Osteocyte (in vitro differentiated cells): ENCODE measurements around the gene HOXD11. TPM values are rescaled to one million over a fixed set of nuclear protein-coding genes. Genes with fewer than 3 reads are reported as not detected.

Experiments used
- DNase-seq: peaks from one replicate; pipeline ENCODE4 v3.0.0; 2021; ENCODE audit warnings: mixed read lengths; ENCODE audit not compliant: unreplicated experiment; ENCODE audit errors: extremely low spot score
- H3K27ac Mint-ChIP-seq: one replicate; pipeline ENCODE4 v1.8.0; 2021; ENCODE audit warnings: mild to moderate bottlenecking, mixed read lengths; ENCODE audit not compliant: unreplicated experiment
- H3K27me3 Mint-ChIP-seq: one replicate; pipeline ENCODE4 v1.8.0; 2021; ENCODE audit warnings: mixed read lengths; ENCODE audit not compliant: unreplicated experiment
- H3K36me3 Mint-ChIP-seq: one replicate; pipeline ENCODE4 v1.8.0; 2021; ENCODE audit warnings: mixed read lengths; ENCODE audit not compliant: unreplicated experiment
- H3K4me1 Mint-ChIP-seq: one replicate; pipeline ENCODE4 v1.8.0; 2021; ENCODE audit warnings: mixed read lengths; ENCODE audit not compliant: unreplicated experiment
- H3K4me3 Mint-ChIP-seq: one replicate; pipeline ENCODE4 v1.8.0; 2021; ENCODE audit warnings: mild to moderate bottlenecking, moderate library complexity, mixed read lengths; ENCODE audit not compliant: unreplicated experiment
- H3K9me3 Mint-ChIP-seq: one replicate; pipeline ENCODE4 v1.8.0; 2021; ENCODE audit warnings: mixed read lengths; ENCODE audit not compliant: unreplicated experiment
- total RNA-seq: library from RNA; stranded (reverse); gene quantifications from 2 replicates; pipeline ENCODE4 v1.2.1, GENCODE V29; 2021
- TF ChIP-seq, protein P1 (sequence below): fragments of 200-600 bp; sonication (generic); IDR thresholded peaks from 2 replicates; pipeline ENCODE4 v1.5.0; 2021; ENCODE audit warnings: antibody characterized with exemption, mild to moderate bottlenecking, moderate library complexity

HOXD11 gene
- total RNA-seq, 1 donor from 2014 or later = not detected

- peaks cover 82% of the 10 kb centered on the region for H3K27me3 Mint-ChIP-seq
- H3K36me3 Mint-ChIP-seq = no peaks in the 10 kb centered on the region
- TF ChIP-seq, protein P1, sequence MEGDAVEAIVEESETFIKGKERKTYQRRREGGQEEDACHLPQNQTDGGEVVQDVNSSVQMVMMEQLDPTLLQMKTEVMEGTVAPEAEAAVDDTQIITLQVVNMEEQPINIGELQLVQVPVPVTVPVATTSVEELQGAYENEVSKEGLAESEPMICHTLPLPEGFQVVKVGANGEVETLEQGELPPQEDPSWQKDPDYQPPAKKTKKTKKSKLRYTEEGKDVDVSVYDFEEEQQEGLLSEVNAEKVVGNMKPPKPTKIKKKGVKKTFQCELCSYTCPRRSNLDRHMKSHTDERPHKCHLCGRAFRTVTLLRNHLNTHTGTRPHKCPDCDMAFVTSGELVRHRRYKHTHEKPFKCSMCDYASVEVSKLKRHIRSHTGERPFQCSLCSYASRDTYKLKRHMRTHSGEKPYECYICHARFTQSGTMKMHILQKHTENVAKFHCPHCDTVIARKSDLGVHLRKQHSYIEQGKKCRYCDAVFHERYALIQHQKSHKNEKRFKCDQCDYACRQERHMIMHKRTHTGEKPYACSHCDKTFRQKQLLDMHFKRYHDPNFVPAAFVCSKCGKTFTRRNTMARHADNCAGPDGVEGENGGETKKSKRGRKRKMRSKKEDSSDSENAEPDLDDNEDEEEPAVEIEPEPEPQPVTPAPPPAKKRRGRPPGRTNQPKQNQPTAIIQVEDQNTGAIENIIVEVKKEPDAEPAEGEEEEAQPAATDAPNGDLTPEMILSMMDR = no peak
- no peak overlapping the region for H3K4me3 Mint-ChIP-seq
- no peak overlapping the region for H3K27ac Mint-ChIP-seq
- no peak for DNase-seq
- H3K9me3 Mint-ChIP-seq = no peaks in the 10 kb centered on the region
- H3K4me1 Mint-ChIP-seq = peaks cover 14% of the 10 kb centered on the region
These were observed 47.6 kb downstream of the HOXD11 start for GRCh38 chr2:176154576-176155252.

GRCh38 chr2:176155356-176156044, 48.4 kb downstream of the HOXD11 start:
- Mint-ChIP-seq H3K4me1 (peaks cover 14% of the 10 kb centered on the region), H3K27me3 (peaks cover 82% of the 10 kb centered on the region)

DNA sequence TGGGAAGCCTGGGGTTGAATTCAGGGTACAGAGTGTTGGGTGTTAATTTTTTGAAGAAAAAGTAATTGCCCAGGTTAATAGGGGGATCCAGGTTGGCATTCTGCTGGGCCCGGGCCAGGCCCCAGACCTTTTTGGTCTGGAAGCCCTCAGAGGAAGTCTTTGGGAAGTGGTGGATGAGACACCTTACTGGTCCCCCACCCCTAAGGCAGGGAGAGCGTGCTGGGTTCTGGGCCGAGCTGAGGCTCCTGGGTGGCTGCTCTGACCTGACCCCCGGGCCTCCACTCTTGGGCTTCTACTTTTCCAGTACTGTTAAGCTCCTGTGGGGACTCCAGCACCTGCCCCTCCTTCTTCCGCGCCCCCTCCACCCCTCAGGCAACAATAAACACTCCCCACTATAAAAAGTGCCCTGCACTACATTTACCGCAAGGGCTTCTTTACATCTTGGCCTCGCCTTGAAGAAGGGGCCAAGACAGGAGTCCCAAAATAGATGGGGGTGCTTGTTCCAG, 49.3 kb downstream of the HOXD11 start:
- no peak for DNase-seq
- H3K27ac Mint-ChIP-seq = no peak overlapping the region
- peaks cover 14% of the 10 kb centered on the region for H3K4me1 Mint-ChIP-seq
- H3K36me3 Mint-ChIP-seq = no peaks in the 10 kb centered on the region
- TF ChIP-seq, protein P1 = no peak
- no peak overlapping the region for H3K4me3 Mint-ChIP-seq
- peaks cover 81% of the 10 kb centered on the region for H3K27me3 Mint-ChIP-seq
- H3K9me3 Mint-ChIP-seq = no peaks in the 10 kb centered on the region

More at GRCh38 chr2:176155356-176156044, 48.4 kb downstream of the HOXD11 start:
- TF ChIP-seq, protein P1 = no peak
- Mint-ChIP-seq H3K9me3 (no peaks in the 10 kb centered on the region), H3K4me3 (no peak overlapping the region), H3K27ac (no peak overlapping the region), H3K36me3 (no peaks in the 10 kb centered on the region)
- DNase-seq = no peak

DNA sequence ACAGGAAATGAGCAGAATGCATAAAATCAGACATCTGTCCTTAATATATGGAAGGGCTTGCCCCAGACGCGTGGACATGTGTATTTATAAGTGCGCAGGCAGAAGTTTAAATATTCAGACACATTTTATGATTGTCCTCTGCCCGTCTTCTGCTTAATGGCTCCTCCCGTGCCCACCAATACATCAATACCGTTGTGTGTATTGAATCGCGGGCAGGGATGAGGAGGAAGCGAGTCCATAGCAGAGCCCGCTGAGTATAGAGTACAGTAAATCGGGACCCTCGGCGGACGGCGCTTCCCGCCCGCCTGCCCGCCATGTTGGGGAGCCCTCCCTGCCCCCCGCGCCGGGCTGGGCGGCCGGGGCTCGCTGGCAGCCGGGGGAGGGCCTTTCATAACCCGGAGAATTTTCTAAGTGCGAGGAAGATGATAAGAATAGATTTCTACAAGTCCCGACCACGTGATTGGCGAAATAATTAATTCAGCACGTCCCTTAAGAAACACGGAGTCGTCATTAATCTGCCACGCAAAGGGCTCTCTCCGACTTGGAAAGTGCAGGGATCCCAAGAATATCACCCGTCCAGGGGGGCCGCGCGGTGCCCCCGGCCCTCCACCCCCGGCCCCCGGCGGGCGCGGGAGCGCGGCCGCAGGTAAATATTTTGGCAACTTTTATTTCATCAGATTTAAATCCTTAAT, 49.9 kb downstream of the HOXD11 start, which contains the start of gene HOXD3:
Gene HOXD3, plus strand, starts transcription at position 501 of the 692 bp plus-strand sequence. CDS start 11,808 bp downstream, outside the sequence.
- H3K27me3 Mint-ChIP-seq = peaks cover 85% of the 10 kb centered on the region
- H3K4me3 Mint-ChIP-seq = peak within 1 kb of the TSS; percentile 8
- no peaks in the 10 kb centered on the region for H3K9me3 Mint-ChIP-seq
- DNase-seq = no peak
- no peaks in the 10 kb centered on the region for H3K36me3 Mint-ChIP-seq
- peaks cover 17% of the 10 kb centered on the region for H3K4me1 Mint-ChIP-seq
- H3K27ac Mint-ChIP-seq = no peak within 1 kb of the TSS
- TF ChIP-seq, protein P1 = no peak
